Tibial artery (tissue), 4 donors: Measurements from ENCODE around the gene PHOX2A.

Experiments
- DNase-seq, 2 donors: peaks; one replicate each; pipeline ENCODE4 v3.0.0-alpha.2; 2019
- H3K27ac ChIP-seq, 2 donors: fragments of 200-600 bp; sonication (generic) in 1 of 2; 1 replicate in 1 of 2; 2 replicates in 1 of 2; pipeline ENCODE4 v1.5.1; 2018 to 2019; ENCODE audit warnings: mild to moderate bottlenecking in 1 of 2
- H3K27me3 ChIP-seq, 2 donors: fragments of 200-600 bp; sonication (generic) in 1 of 2; one replicate each; pipeline versions ENCODE4 v1.5.1 to v1.6.0; 2016 to 2019
- H3K36me3 ChIP-seq, 3 donors: fragments of 200-600 bp; sonication (generic) in 2 of 3; one replicate each; pipeline ENCODE4 v1.5.1; 2016 to 2019; ENCODE audit warnings: mild to moderate bottlenecking in 2 of 3
- H3K4me1 ChIP-seq, 4 donors: fragments of 200-600 bp; sonication (generic) in 2 of 4; 1 replicate in 3 of 4; 2 replicates in 1 of 4; pipeline ENCODE4 v1.5.1; 2016 to 2019
- H3K4me3 ChIP-seq, 2 donors: fragments of 200-600 bp; sonication (generic) in 1 of 2; 1 replicate in 1 of 2; 2 replicates in 1 of 2; pipeline ENCODE4 v1.5.1; 2018 to 2019; ENCODE audit warnings: mild to moderate bottlenecking in 2 of 2
- H3K9me3 ChIP-seq, 3 donors: fragments of 200-600 bp; sonication (generic) in 1 of 3; one replicate each; pipeline ENCODE4 v1.5.1; 2016 to 2019
- CTCF ChIP-seq, 2 experiments: fragments of 200-600 bp in 1 of 2; fragments of 450-650 bp in 1 of 2; IDR thresholded peaks; one replicate each; pipeline ENCODE4 v1.5.1; 2017 to 2019; ENCODE audit warnings: antibody characterized with exemption in 2 of 2, mild to moderate bottlenecking in 1 of 2, moderate library complexity in 1 of 2
- intact Hi-C: fragments of 100-400 bp; cut with DNase I; formaldehyde crosslinking; loops from one replicate; pipeline ENCODE4 v1.15.0; 2023; ENCODE audit warnings: low total_unique reads

Gene PHOX2A

DNA sequence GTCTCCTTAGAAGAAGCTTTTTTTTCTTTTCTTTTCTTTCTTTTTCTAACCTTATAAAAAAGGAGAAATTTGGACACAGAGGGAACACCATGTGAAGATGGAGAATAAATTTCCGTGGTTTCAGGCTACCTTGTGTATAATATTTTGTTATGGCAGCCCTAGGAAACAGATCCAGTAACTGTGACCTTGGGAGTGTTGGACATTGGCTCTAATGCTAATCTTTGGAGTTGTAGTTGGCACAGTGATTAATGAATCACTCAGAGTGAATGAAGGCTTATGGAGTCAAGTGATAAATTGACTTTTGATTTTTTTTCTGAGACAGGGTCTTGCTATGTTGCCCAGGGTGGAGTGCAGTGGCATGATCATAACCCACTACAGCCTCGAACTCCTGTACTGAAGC is 15.5 kb upstream of the PHOX2A start:
- Histone ChIP-seq H3K4me1 (no peaks in the 10 kb centered on the region), H3K27ac (no peak overlapping the region)
- no peak for TF ChIP-seq CTCF (IDR thresholded peaks at IDR 0.05)

DNA sequence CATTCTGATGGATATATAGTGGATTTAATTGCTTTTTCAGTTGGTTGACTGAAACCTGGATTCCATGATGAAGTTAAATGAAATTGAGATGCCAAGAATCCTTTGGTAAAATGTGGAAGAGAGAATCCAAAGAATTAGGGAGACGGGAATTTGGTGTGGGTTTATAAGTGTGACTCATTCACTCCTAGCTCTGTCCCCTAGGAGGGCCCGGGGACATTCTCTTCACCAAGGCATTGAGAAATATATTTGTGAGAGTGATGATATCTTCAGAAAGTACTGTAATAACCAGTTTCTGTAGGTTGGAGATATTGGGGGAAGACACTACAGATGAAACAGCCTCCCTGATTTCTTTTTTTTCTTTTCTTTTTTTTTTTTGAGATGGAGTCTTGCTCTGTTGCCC is 13.6 kb upstream of the PHOX2A start:
- TF ChIP-seq CTCF (IDR thresholded peaks at IDR 0.05) = no peak
- peaks cover 0 to 29% of the 10 kb centered on the region in 2 donors for H3K27me3 ChIP-seq
- no peaks in the 10 kb centered on the region for H3K4me1 ChIP-seq
- no peak overlapping the region for H3K4me3 ChIP-seq
- no peak overlapping the region for H3K27ac ChIP-seq
- no peaks in the 10 kb centered on the region for H3K9me3 ChIP-seq
- intact Hi-C loops = no loop called here
- no peaks in the 10 kb centered on the region for H3K36me3 ChIP-seq
- no peak for DNase-seq

More for the DNA sequence above, 15.5 kb upstream of the PHOX2A start:
- H3K36me3 ChIP-seq = no peaks in the 10 kb centered on the region
- H3K27me3 ChIP-seq = peaks cover 0 to 18% of the 10 kb centered on the region in 2 donors
- H3K4me3 ChIP-seq = no peak overlapping the region
- intact Hi-C loops = no loop called here
- no peaks in the 10 kb centered on the region for H3K9me3 ChIP-seq
- no peak for DNase-seq

- H3K27me3 ChIP-seq = peaks cover 0 to 42% of the 10 kb centered on the region in 2 donors
- intact Hi-C loops = no loop called here
- H3K4me1 ChIP-seq = no peaks in the 10 kb centered on the region
- no peak overlapping the region for H3K4me3 ChIP-seq
- no peak for DNase-seq
- no peaks in the 10 kb centered on the region for H3K9me3 ChIP-seq
- H3K27ac ChIP-seq = no peak overlapping the region
- no peaks in the 10 kb centered on the region for H3K36me3 ChIP-seq
- TF ChIP-seq CTCF (IDR thresholded peaks at IDR 0.05) = no peak
Observed at GRCh38 chr11:72254299-72254993, 10.5 kb upstream of the PHOX2A start.

DNA sequence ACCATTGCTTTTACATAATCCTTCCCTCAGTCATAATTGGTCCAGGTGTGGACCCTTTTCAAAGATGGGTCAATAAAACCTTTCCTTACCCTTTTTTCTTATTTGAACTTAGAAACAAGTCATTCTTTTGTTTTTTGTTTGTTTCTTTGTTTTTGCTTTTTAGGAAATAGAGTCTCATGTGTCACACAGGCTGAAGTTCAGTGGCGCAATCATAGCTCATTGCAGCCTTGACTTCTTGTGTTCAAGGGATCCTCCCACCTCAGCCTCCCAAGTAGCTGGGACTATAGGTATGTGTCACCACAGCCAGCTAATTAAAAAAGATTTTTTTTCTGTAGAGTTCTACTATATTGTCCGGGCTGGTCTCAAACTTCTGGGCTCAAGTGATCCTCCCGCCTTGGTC is 9.4 kb upstream of the PHOX2A start:
- H3K9me3 ChIP-seq = no peaks in the 10 kb centered on the region
- peaks cover 0 to 47% of the 10 kb centered on the region in 2 donors for H3K27me3 ChIP-seq
- H3K27ac ChIP-seq = no peak overlapping the region
- no peak for DNase-seq
- no peak for TF ChIP-seq CTCF (IDR thresholded peaks at IDR 0.05)
- intact Hi-C loops = no loop called here
- H3K36me3 ChIP-seq = no peaks in the 10 kb centered on the region
- no peak overlapping the region for H3K4me3 ChIP-seq
- H3K4me1 ChIP-seq = no peaks in the 10 kb centered on the region

- TF ChIP-seq CTCF (IDR thresholded peaks at IDR 0.05) = no peak
- intact Hi-C loops = no loop called here
- no peaks in the 10 kb centered on the region for H3K36me3 ChIP-seq
- peaks cover 0 to 60% of the 10 kb centered on the region in 2 donors for H3K27me3 ChIP-seq
- no peak overlapping the region for H3K27ac ChIP-seq
- H3K4me3 ChIP-seq = no peak overlapping the region
- H3K9me3 ChIP-seq = no peaks in the 10 kb centered on the region
- no peaks in the 10 kb centered on the region for H3K4me1 ChIP-seq
- no peak for DNase-seq
Observed at GRCh38 chr11:72251614-72252013, 7.6 kb upstream of the PHOX2A start.
